ENCODE data around the gene LZTR1. TPM values are rescaled to one million over a fixed set of nuclear protein-coding genes. Genes with fewer than 3 reads are reported as not detected.

Gene LZTR1
- total and polyA plus RNA-seq, 3 donors from 2014 or later, result 32.4 to 61.6 (median 61.5) TPM

- no peaks in the 10 kb centered on the region for H3K27me3 ChIP-seq
- DNase-seq, result no peak
- WGBS, 2 donors, result 90 to 94% methylated on average over 8 of the region's 8 CpGs
- peaks cover under 1% of the 10 kb centered on the region for H3K4me1 ChIP-seq
- TF ChIP-seq CTCF (IDR thresholded peaks at IDR 0.05), result no peak
- TF ChIP-seq POLR2A (IDR thresholded peaks at IDR 0.05), result no peak
- H3K9me3 ChIP-seq, result no peaks in the 10 kb centered on the region
- no peak overlapping the region for H3K27ac ChIP-seq
- no peaks in the 10 kb centered on the region for H3K36me3 ChIP-seq (ENCODE audit: low read depth, missing control alignments)
- intact Hi-C loops (cut with DNase I; ENCODE audit: low total_unique reads), result no loop called here
- no peak overlapping the region for H3K4me3 ChIP-seq
Measured at GRCh38 chr22:20943104-20943933, 38.8 kb upstream of the LZTR1 start.

GRCh38 chr22:20944042-20944441 is 38.1 kb upstream of the LZTR1 start:
- H3K36me3 ChIP-seq (ENCODE audit: low read depth, missing control alignments), result no peaks in the 10 kb centered on the region
- no peaks in the 10 kb centered on the region for H3K9me3 ChIP-seq
- H3K27ac ChIP-seq, result no peak overlapping the region
- no peaks in the 10 kb centered on the region for H3K4me1 ChIP-seq
- H3K27me3 ChIP-seq, result no peaks in the 10 kb centered on the region
- intact Hi-C loops (cut with DNase I; ENCODE audit: low total_unique reads), result no loop called here
- no peak overlapping the region for H3K4me3 ChIP-seq
- WGBS, 2 donors, result 44 to 61% methylated on average over 1 of the region's 1 CpG
- no peak for TF ChIP-seq CTCF (IDR thresholded peaks at IDR 0.05)
- no peak for TF ChIP-seq POLR2A (IDR thresholded peaks at IDR 0.05)
- no peak for DNase-seq

GRCh38 chr22:20945578-20945934 is 36.5 kb upstream of the LZTR1 start:
- DNase-seq, result no peak
- Histone ChIP-seq H3K4me3 (no peak overlapping the region), H3K36me3 (ENCODE audit: low read depth, missing control alignments) (no peaks in the 10 kb centered on the region), H3K9me3 (no peaks in the 10 kb centered on the region), H3K27ac (no peak overlapping the region), H3K4me1 (no peaks in the 10 kb centered on the region), H3K27me3 (no peaks in the 10 kb centered on the region)
- intact Hi-C loops (cut with DNase I; ENCODE audit: low total_unique reads), result no loop called here
- TF ChIP-seq CTCF (IDR thresholded peaks at IDR 0.05), result no peak
- TF ChIP-seq POLR2A (IDR thresholded peaks at IDR 0.05), result no peak
- WGBS, 2 donors, result 85 to 94% methylated on average over 2 of the region's 2 CpGs

- no peak for DNase-seq
- Histone ChIP-seq H3K36me3 (ENCODE audit: low read depth, missing control alignments) (no peaks in the 10 kb centered on the region), H3K4me3 (no peak overlapping the region), H3K27ac (no peak overlapping the region), H3K27me3 (no peaks in the 10 kb centered on the region), H3K9me3 (no peaks in the 10 kb centered on the region), H3K4me1 (no peaks in the 10 kb centered on the region)
- intact Hi-C loops (cut with DNase I; ENCODE audit: low total_unique reads), result no loop called here
- WGBS, 2 donors, result 86% methylated on average over 7 of the region's 7 CpGs
- TF ChIP-seq CTCF (IDR thresholded peaks at IDR 0.05) (no peak), POLR2A (IDR thresholded peaks at IDR 0.05) (no peak)
Measured at GRCh38 chr22:20946080-20946986, 35.8 kb upstream of the LZTR1 start.

Data from testis (tissue), 3 donors.